ENCODE data around the gene TUT1. TPM values are rescaled to one million over a fixed set of nuclear protein-coding genes. Genes with fewer than 3 reads are reported as not detected.
"Not testable (repeated sequence)": the region's sequence is repeated elsewhere in the genome, so short reads cannot be mapped to it uniquely, and the experiment has no call there.

TUT1 gene
- total RNA-seq, 6 donors from 2014 or later: 5.3 to 25.4 (median 11.7) TPM

DNA sequence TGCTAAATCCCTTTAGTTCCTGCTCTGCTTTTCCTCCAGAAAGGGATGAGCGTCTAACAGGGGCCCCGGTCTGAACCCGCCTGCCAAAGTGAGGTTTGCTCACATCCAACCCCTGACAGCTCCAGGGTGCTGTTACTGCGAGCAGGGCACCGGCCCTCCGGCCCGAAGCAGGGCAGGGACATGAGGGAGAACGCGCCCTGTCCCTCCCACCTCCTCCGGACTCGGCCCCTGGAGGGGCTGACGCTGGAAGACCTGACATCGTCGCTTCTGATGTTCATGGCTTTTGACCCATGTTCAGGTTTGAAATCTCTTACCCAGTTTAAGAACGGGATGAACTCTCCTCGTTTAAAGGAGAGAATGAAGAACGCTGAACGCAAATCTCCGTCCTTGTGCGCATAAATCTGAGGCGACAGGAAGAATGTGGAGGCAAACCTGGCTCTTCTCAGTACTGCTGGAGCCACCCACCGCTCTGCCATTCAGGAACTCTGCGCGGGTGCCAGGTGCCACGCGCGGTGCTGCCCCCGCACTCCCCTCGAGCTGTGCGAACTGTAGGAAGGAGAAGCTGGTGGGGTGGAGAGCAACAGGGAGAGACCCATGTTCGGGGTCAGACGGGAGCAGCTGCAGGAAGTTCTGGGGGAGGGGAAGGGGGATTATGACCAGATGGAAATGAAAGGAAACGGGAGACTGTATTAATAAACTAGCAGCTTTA, 16.8 kb downstream of the TUT1 start:
- Histone ChIP-seq H3K9me3 (no peaks in the 10 kb centered on the region), H3K27ac (peak overlapping the region; percentile 85 to 93 (median 91)), H3K27me3 (no peaks in the 10 kb centered on the region), H3K4me1 (peaks cover 34 to 45% (median 39%) of the 10 kb centered on the region in 4 donors), H3K36me3 (peaks cover 17 to 57% (median 32%) of the 10 kb centered on the region in 4 donors), H3K4me3 (peak overlapping the region; percentile 67 to 88 (median 82))
- ATAC-seq (ENCODE audit: low FRiP score in 2 of 2) (peak; percentile 24 to 49), DNase-seq (peak; percentile 31 to 86)
- WGBS, 2 donors: 0 to 1% methylated on average over 23 to 33 of the region's 33 CpGs
- peak in 1 of 2 donors; percentile 12 for TF ChIP-seq POLR2AphosphoS5 (IDR thresholded peaks at IDR 0.05)
- TF ChIP-seq POLR2A (IDR thresholded peaks at IDR 0.05): no peak
- TF ChIP-seq, protein P1, sequence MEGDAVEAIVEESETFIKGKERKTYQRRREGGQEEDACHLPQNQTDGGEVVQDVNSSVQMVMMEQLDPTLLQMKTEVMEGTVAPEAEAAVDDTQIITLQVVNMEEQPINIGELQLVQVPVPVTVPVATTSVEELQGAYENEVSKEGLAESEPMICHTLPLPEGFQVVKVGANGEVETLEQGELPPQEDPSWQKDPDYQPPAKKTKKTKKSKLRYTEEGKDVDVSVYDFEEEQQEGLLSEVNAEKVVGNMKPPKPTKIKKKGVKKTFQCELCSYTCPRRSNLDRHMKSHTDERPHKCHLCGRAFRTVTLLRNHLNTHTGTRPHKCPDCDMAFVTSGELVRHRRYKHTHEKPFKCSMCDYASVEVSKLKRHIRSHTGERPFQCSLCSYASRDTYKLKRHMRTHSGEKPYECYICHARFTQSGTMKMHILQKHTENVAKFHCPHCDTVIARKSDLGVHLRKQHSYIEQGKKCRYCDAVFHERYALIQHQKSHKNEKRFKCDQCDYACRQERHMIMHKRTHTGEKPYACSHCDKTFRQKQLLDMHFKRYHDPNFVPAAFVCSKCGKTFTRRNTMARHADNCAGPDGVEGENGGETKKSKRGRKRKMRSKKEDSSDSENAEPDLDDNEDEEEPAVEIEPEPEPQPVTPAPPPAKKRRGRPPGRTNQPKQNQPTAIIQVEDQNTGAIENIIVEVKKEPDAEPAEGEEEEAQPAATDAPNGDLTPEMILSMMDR (IDR thresholded peaks at IDR 0.05): no peak
- TF ChIP-seq EP300 (IDR thresholded peaks at IDR 0.05): no peak

DNA sequence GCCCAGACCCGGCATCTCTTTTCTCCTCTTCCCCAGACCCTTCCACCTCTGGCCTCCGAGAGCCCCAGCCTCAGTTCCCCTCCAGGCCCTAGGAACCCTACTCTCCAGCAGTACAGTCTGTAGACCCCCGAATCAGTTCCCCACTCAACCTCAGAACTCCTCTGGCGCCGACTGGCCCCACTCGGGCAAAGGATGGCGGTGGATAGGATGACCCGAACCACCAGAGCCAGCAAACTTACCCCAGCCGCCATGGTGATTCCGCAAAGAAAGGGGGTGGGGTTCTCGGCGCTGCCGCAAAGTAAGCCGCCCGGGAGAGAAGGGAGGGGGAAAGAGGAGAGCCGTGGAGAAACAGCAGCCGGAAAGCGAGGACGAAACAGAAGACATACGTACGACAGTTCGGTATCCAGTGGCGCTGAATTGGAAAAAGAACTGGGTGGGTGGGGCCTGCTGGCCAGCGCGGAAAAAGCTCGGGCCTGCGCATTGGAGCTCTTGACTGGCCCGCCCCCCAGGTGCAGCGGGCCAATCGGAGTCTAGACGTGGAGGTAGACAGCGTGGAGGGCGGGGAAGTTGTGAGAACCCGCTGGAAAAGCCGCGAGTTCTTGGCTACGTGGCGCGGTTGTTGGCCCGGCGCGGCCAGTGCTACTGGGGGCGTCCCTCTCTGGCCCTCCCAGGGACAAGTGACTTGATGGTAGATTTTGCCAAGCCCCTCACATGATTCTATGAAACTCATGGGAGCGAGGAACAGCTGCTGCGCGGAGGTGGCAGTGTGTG, 17.5 kb downstream of the TUT1 start, which contains the start of gene EEF1G:
Gene EEF1G (minus strand): TSS at position 300 of the 771 bp plus-strand sequence. CDS start 49 bp downstream, at position 251.
- peak; percentile 98 for ATAC-seq (ENCODE audit: low FRiP score in 2 of 2)
- 0 to 1% methylated on average over 35 to 38 of the region's 46 CpGs for WGBS, 2 donors
- Histone ChIP-seq H3K4me3 (peak within 1 kb of the TSS; percentile 78 to 90 (median 86)), H3K9me3 (no peaks in the 10 kb centered on the region), H3K27ac (peak within 1 kb of the TSS; percentile 85 to 93 (median 91)), H3K36me3 (peaks cover 23 to 57% (median 37%) of the 10 kb centered on the region in 4 donors), H3K27me3 (no peaks in the 10 kb centered on the region), H3K4me1 (peaks cover 34 to 45% (median 39%) of the 10 kb centered on the region in 4 donors)
- TF ChIP-seq POLR2A (IDR thresholded peaks at IDR 0.05) (peak; percentile 33 to 95 (median 71)), EP300 (IDR thresholded peaks at IDR 0.05) (peak in 1 of 4 donors; percentile 22), POLR2AphosphoS5 (IDR thresholded peaks at IDR 0.05) (peak; percentile 60 to 93)
- TF ChIP-seq, protein P1 (IDR thresholded peaks at IDR 0.05): peak in 1 of 6 experiments; percentile 25
- DNase-seq: peak; percentile 97 to 100

DNA sequence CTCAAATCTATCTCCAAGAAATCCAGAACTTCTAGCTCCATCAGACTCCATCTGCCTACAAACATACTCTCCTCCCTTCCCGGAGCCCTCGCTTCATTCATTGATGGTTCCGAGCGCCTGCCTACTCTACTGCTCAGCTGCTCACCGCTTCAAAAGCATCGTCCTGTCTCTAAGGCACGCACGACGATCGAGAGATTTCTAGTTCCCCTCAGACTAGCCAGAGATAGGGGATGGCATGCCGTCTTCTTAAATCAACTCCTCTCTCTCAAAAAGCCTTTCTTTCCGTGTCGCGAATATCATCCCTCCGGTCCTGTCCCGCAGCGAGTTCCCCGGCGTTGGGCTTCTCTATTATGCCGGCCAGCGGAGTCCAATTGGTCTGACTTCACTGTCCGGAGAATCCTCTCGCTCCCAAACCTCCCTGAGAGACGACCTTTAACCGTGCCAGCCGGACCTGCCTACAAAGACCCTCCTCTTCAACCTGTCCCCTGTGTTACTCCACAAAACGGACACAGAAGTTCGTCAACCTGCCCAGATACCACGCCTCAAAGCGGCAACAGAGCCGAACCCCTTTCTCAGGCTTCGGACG, 18.2 kb downstream of the TUT1 start:
- peaks cover 34 to 45% (median 39%) of the 10 kb centered on the region in 4 donors for H3K4me1 ChIP-seq
- TF ChIP-seq EP300 (IDR thresholded peaks at IDR 0.05): no peak
- H3K36me3 ChIP-seq: peaks cover 25 to 57% (median 38%) of the 10 kb centered on the region in 4 donors
- DNase-seq (no peak), ATAC-seq (ENCODE audit: low FRiP score in 2 of 2) (peak in 1 of 2 donors; percentile 1)
- 1% methylated on average over 25 to 33 of the region's 33 CpGs for WGBS, 2 donors
- H3K9me3 ChIP-seq: no peaks in the 10 kb centered on the region
- no peaks in the 10 kb centered on the region for H3K27me3 ChIP-seq
- H3K27ac ChIP-seq: peak overlapping the region; percentile 69 to 93 (median 90)
- H3K4me3 ChIP-seq: peak overlapping the region; percentile 78 to 90 (median 86)

DNA sequence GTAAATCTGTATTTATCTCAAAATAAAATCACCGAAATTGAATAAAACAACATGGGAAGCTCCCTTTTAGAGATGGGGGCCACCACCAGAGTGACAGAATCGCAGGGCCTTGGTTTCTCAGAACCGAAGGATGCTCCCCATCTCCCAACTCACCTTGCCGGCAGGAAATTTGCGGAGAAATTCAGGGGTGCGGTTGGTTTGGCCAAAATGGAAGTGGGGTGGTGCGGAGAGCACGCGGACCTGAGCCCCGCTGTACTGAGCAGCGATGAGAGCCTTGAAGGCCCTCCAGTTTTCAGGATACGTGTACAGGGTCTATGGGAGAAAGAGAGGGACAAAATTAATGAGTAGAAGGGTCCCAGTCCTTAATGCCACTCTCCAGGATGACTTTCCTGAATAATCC, 18.9 kb downstream of the TUT1 start:
- Histone ChIP-seq H3K4me1 (peaks cover 34 to 45% (median 39%) of the 10 kb centered on the region in 4 donors), H3K9me3 (no peaks in the 10 kb centered on the region), H3K36me3 (peaks cover 28 to 62% (median 44%) of the 10 kb centered on the region in 4 donors), H3K27ac (peak overlapping the region in 2 of 4 donors; percentile 88 to 92), H3K4me3 (peak overlapping the region; percentile 78 to 90 (median 86)), H3K27me3 (no peaks in the 10 kb centered on the region)
- no peak for TF ChIP-seq POLR2AphosphoS5 (IDR thresholded peaks at IDR 0.05)
- no peak for TF ChIP-seq POLR2A (IDR thresholded peaks at IDR 0.05)
- TF ChIP-seq, protein P1 (IDR thresholded peaks at IDR 0.05): no peak
- TF ChIP-seq EP300 (IDR thresholded peaks at IDR 0.05): no peak
- DNase-seq (no peak), ATAC-seq (ENCODE audit: low FRiP score in 2 of 2) (no peak)
- 79 to 82% methylated on average over 12 of the region's 12 CpGs for WGBS, 2 donors

DNA sequence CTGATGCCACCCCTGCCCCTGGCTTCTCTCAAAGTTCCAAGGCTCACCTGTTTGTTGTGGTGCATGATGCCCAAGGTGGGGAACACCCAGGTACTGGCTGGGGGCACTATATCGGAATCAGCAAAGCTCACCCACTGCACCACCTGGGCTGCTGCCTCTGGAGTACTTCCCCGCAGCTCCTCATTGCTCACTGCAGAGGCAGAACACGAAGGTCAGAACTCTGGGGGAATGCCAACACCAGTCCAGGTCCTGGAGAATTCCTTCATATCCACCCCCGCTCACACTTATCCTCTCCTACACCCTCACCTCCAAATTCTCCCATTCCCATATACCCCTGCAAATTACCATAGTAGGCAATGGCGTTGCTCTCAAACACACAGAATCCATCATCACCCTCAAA, 19.8 kb downstream of the TUT1 start:
- not testable (repeated sequence) for H3K9me3 ChIP-seq; H3K27me3 ChIP-seq; DNase-seq; H3K4me3 ChIP-seq; ATAC-seq (ENCODE audit: low FRiP score in 2 of 2)
- Histone ChIP-seq H3K36me3 (peaks cover 35 to 69% (median 53%) of the 10 kb centered on the region in 4 donors), H3K27ac (peak overlapping the region in 1 of 4 donors; percentile 88), H3K4me1 (peaks cover 27 to 38% (median 33%) of the 10 kb centered on the region in 4 donors)
- WGBS, 2 donors: 95% methylated on average over 5 of the region's 5 CpGs

DNA sequence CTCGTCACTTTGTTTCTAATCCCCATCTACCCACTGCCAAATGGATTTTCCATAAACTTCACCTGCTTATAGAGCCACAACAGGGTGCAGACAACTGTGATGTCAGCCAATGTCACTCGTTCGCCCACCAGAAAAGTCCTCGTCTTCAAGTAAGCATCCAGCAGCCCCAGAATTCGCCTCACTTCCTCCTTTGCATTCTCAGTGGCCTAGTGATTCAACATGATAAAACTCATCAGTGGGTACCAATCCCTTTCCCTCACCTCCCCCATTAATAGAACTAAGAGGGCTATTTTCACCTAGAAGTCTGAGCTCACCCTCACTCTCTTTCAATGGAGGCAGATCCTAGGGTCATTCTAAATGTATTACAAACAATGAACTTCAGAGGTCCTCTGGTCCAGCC, 20.4 kb downstream of the TUT1 start:
- H3K4me3 ChIP-seq; H3K27ac ChIP-seq; H3K27me3 ChIP-seq; ATAC-seq (ENCODE audit: low FRiP score in 2 of 2); H3K9me3 ChIP-seq; DNase-seq: not testable (repeated sequence)
- WGBS, 2 donors: 92% methylated on average over 5 of the region's 5 CpGs
- Histone ChIP-seq H3K4me1 (peaks cover 22 to 32% (median 27%) of the 10 kb centered on the region in 4 donors), H3K36me3 (peaks cover 41 to 69% (median 59%) of the 10 kb centered on the region in 4 donors)

Measured in upper lobe of left lung (tissue), 6 donors.